ENCODE results near the gene RAMP1. TPM values are rescaled to one million over a fixed set of nuclear protein-coding genes. Genes with fewer than 3 reads are reported as not detected.
A peak's percentile ranks its signal among the peaks of the same experiment; 100 is the strongest.

Gene RAMP1
- total RNA-seq, 4 donors from 2014 or later: 11.6 to 87.4 (median 37.1) TPM

DNA sequence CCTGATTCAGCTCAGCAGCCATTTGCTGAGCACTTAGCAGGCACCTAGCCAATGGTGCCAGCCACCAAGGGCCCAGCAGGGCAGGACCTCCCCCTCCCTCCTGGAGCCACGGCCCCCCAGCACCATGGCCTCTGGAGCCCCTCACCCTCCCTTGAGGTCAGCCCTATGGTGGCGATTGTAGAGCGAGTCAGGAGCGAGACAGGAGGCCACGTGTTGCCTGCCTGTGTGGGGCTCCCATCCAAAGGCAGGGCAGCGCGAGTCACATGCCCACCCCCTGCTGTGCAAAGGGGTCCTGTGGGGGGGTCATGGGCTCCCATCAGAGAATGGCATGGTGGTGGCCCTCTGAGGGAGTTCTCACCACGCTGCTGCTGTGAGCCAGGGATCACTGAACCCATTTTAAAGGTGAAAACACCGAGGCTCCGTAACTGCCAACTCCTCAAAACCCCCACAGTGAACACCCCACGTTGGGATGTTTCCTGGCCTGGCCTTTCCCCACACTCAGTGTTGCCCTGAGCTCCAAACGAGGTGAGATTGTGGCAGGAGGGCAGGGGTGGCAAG lies 35.6 kb downstream of the RAMP1 start:
- H3K4me1 ChIP-seq: peaks cover 0 to 8% (median 0%) of the 10 kb centered on the region in 4 donors

DNA sequence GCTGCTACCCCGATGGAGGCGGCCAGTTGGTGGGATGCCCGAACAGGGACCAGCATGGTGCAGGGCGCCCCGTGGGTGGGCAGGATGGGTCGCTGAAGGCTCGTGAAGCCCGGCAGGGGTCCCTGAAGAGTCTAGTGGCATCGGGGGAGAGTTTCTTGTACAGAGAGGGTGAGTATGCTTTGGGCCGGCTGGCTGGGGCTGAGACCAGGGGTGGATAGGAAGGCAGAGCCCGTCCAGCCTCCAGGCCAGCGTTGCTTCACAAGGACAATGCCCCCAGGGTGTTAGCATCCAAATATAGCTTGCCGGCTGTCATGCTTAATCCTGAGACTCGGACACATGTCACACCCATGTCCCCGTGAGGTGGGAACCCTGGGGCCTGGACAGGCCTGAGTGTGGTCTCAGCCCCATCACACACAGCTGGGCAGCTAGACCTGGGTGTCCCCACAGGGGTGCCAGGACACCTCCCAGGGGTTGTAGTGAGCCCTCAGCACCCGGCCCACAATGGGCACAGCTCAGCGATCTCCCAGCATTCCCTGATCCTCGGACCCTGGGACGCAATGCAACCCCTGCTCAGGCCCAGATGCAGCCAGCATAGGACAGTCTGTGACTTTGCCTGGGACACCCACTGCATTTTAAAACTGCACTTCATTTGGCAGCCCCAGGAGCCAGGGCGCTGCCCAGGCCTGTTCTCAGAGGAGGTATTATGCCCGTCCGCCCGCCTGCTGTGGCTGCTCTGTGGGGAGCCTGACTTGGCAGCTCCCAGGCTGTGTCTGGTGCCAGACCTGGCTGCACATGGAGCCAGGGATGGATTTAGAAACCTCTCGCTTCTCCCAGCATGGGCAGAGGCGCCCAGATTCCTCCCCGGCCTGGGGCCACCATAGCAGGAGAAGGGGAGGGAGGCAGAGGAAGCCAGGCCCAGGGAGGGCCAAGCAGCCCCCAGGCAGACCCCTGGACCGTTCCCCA lies 36.4 kb downstream of the RAMP1 start:
- Histone ChIP-seq H3K4me3 (no peak overlapping the region), H3K9me3 (no peaks in the 10 kb centered on the region), H3K36me3 (no peaks in the 10 kb centered on the region), H3K27ac (peak overlapping the region in 1 of 4 donors; percentile 66), H3K27me3 (no peaks in the 10 kb centered on the region), H3K4me1 (peaks cover 0 to 8% (median 0%) of the 10 kb centered on the region in 4 donors)
- TF ChIP-seq POLR2A (IDR thresholded peaks at IDR 0.05): no peak
- TF ChIP-seq, protein P1, sequence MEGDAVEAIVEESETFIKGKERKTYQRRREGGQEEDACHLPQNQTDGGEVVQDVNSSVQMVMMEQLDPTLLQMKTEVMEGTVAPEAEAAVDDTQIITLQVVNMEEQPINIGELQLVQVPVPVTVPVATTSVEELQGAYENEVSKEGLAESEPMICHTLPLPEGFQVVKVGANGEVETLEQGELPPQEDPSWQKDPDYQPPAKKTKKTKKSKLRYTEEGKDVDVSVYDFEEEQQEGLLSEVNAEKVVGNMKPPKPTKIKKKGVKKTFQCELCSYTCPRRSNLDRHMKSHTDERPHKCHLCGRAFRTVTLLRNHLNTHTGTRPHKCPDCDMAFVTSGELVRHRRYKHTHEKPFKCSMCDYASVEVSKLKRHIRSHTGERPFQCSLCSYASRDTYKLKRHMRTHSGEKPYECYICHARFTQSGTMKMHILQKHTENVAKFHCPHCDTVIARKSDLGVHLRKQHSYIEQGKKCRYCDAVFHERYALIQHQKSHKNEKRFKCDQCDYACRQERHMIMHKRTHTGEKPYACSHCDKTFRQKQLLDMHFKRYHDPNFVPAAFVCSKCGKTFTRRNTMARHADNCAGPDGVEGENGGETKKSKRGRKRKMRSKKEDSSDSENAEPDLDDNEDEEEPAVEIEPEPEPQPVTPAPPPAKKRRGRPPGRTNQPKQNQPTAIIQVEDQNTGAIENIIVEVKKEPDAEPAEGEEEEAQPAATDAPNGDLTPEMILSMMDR (IDR thresholded peaks at IDR 0.05): no peak
- DNase-seq: no peak

More for the DNA sequence above, 35.6 kb downstream of the RAMP1 start:
- no peaks in the 10 kb centered on the region for H3K27me3 ChIP-seq
- no peak overlapping the region for H3K4me3 ChIP-seq
- DNase-seq: no peak
- TF ChIP-seq POLR2A (IDR thresholded peaks at IDR 0.05): no peak
- TF ChIP-seq, protein P1 (IDR thresholded peaks at IDR 0.05): no peak
- H3K27ac ChIP-seq: peak overlapping the region in 1 of 4 donors; percentile 66
- no peaks in the 10 kb centered on the region for H3K36me3 ChIP-seq
- no peaks in the 10 kb centered on the region for H3K9me3 ChIP-seq

DNA sequence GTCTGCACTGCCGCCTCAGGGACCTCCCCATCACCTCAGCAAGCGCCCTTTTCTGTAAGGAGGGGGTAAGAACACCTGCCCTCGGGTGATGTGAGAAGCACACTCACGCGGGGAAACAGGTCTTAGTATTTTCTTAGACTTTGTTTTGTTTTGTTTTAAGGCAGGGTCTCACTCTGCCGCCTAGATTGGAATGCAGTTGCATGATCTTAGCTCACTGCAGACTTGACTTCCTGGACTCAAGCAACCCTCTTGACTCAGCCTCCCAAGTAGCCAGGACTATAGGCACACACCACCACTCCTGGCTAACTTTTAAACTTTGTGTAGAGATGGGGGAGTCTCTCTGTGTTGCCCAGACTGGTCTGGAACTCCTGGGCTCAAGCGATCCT lies 37.1 kb downstream of the RAMP1 start:
- peak overlapping the region in 1 of 4 donors; percentile 66 for H3K27ac ChIP-seq
- H3K4me3 ChIP-seq: no peak overlapping the region
- no peaks in the 10 kb centered on the region for H3K36me3 ChIP-seq
- no peaks in the 10 kb centered on the region for H3K27me3 ChIP-seq
- DNase-seq: no peak
- TF ChIP-seq, protein P1 (IDR thresholded peaks at IDR 0.05): no peak
- no peak for TF ChIP-seq POLR2A (IDR thresholded peaks at IDR 0.05)
- H3K9me3 ChIP-seq: no peaks in the 10 kb centered on the region
- peaks cover 0 to 8% (median 0%) of the 10 kb centered on the region in 4 donors for H3K4me1 ChIP-seq

GRCh38 chr2:237896956-237897355 lies 37.5 kb downstream of the RAMP1 start:
- H3K27me3 ChIP-seq: no peaks in the 10 kb centered on the region
- no peaks in the 10 kb centered on the region for H3K36me3 ChIP-seq
- H3K27ac ChIP-seq: peak overlapping the region in 1 of 4 donors; percentile 66
- H3K9me3 ChIP-seq: no peaks in the 10 kb centered on the region
- TF ChIP-seq, protein P1 (IDR thresholded peaks at IDR 0.05): no peak
- no peak for TF ChIP-seq POLR2A (IDR thresholded peaks at IDR 0.05)
- H3K4me1 ChIP-seq: peaks cover 0 to 8% (median 0%) of the 10 kb centered on the region in 4 donors
- H3K4me3 ChIP-seq: no peak overlapping the region
- DNase-seq: peak in 1 of 3 donors; percentile 20

GRCh38 chr2:237898057-237898414 lies 38.6 kb downstream of the RAMP1 start:
- TF ChIP-seq, protein P1 (IDR thresholded peaks at IDR 0.05): no peak
- no peak for TF ChIP-seq POLR2A (IDR thresholded peaks at IDR 0.05)
- H3K4me1 ChIP-seq: peaks cover 0 to 8% (median 0%) of the 10 kb centered on the region in 4 donors

More at GRCh38 chr2:237898057-237898414, 38.6 kb downstream of the RAMP1 start:
- H3K36me3 ChIP-seq: no peaks in the 10 kb centered on the region
- no peaks in the 10 kb centered on the region for H3K9me3 ChIP-seq
- H3K4me3 ChIP-seq: no peak overlapping the region
- H3K27ac ChIP-seq: peak overlapping the region in 2 of 4 donors; percentile 18 to 68
- H3K27me3 ChIP-seq: no peaks in the 10 kb centered on the region
- DNase-seq: no peak
